Subcutaneous abdominal adipose tissue (tissue), 5 donors: ENCODE data around the gene RALGPS1.
A peak's percentile ranks its signal among the peaks of the same experiment; 100 is the strongest.

ENCODE experiments used
- H3K27ac ChIP-seq: one replicate; pipeline ENCODE4 v1.7.0; 2013; ENCODE audit warnings: low read depth, mild to moderate bottlenecking, inconsistent platforms, low read length, moderate library complexity
- H3K27me3 ChIP-seq, 5 donors: one replicate each; pipeline ENCODE4 v1.7.0; 2013; ENCODE audit warnings: low read length in 5 of 5, inconsistent platforms in 1 of 5; ENCODE audit not compliant: control insufficient read depth in 5 of 5, insufficient read depth in 4 of 5
- H3K36me3 ChIP-seq, 5 donors: one replicate each; pipeline ENCODE4 v1.7.0; 2013; ENCODE audit warnings: low read length in 5 of 5; ENCODE audit not compliant: control insufficient read depth in 5 of 5, insufficient read depth in 5 of 5
- H3K4me1 ChIP-seq, 5 donors: one replicate each; pipeline ENCODE4 v1.7.0; 2013; ENCODE audit warnings: low read length in 5 of 5, mild to moderate bottlenecking in 3 of 5, moderate library complexity in 1 of 5; ENCODE audit not compliant: control insufficient read depth in 5 of 5, insufficient read depth in 5 of 5
- H3K4me3 ChIP-seq, 5 donors: one replicate each; pipeline ENCODE4 v1.7.0; 2013; ENCODE audit warnings: low read length in 5 of 5, low read depth in 1 of 5
- H3K9ac ChIP-seq, 5 donors: one replicate each; pipeline ENCODE4 v1.7.0; 2013; ENCODE audit warnings: low read length in 5 of 5, mild to moderate bottlenecking in 4 of 5, moderate library complexity in 3 of 5
- H3K9me3 ChIP-seq, 5 donors: one replicate each; pipeline ENCODE4 v1.7.0; 2013; ENCODE audit warnings: low read length in 5 of 5; ENCODE audit not compliant: control insufficient read depth in 5 of 5
- donor health status: healthy.
- donor health status: healthy.
- donor health status: healthy.
- donor health status: healthy.
- donor health status: healthy.

The RALGPS1 gene

GRCh38 chr9:126902210-126902609, 12.4 kb upstream of the RALGPS1 start:
- no peak overlapping the region for H3K4me3 ChIP-seq
- no peak overlapping the region for H3K27ac ChIP-seq
- H3K9me3 ChIP-seq: peaks cover 0 to 6% (median 2%) of the 10 kb centered on the region in 5 donors
- no peaks in the 10 kb centered on the region for H3K36me3 ChIP-seq
- H3K27me3 ChIP-seq: peaks cover 0 to 4% (median 0%) of the 10 kb centered on the region in 5 donors
- H3K4me1 ChIP-seq: no peaks in the 10 kb centered on the region
- no peak overlapping the region for H3K9ac ChIP-seq

- H3K9ac ChIP-seq: no peak overlapping the region
- peaks cover 0 to 4% (median 0%) of the 10 kb centered on the region in 5 donors for H3K27me3 ChIP-seq
- no peaks in the 10 kb centered on the region for H3K36me3 ChIP-seq
- no peak overlapping the region for H3K27ac ChIP-seq
- peaks cover 0 to 6% (median 2%) of the 10 kb centered on the region in 5 donors for H3K9me3 ChIP-seq
- no peak overlapping the region for H3K4me3 ChIP-seq
- no peaks in the 10 kb centered on the region for H3K4me1 ChIP-seq
Measured at GRCh38 chr9:126904586-126904985, 10.0 kb upstream of the RALGPS1 start.

GRCh38 chr9:126906091-126906490, 8.5 kb upstream of the RALGPS1 start:
- Histone ChIP-seq H3K4me1 (no peaks in the 10 kb centered on the region), H3K36me3 (no peaks in the 10 kb centered on the region), H3K27me3 (peaks cover 0 to 4% (median 0%) of the 10 kb centered on the region in 5 donors), H3K9ac (no peak overlapping the region), H3K27ac (no peak overlapping the region), H3K9me3 (peaks cover 0 to 6% (median 2%) of the 10 kb centered on the region in 5 donors), H3K4me3 (no peak overlapping the region)

GRCh38 chr9:126907058-126907457, 7.5 kb upstream of the RALGPS1 start:
- Histone ChIP-seq H3K36me3 (no peaks in the 10 kb centered on the region), H3K27me3 (peaks cover 0 to 4% (median 0%) of the 10 kb centered on the region in 5 donors), H3K9me3 (no peaks in the 10 kb centered on the region), H3K4me1 (no peaks in the 10 kb centered on the region), H3K4me3 (no peak overlapping the region), H3K9ac (no peak overlapping the region), H3K27ac (no peak overlapping the region)

GRCh38 chr9:126915281-126915816, 767 bp downstream of the RALGPS1 start:
- no peak overlapping the region for H3K9ac ChIP-seq
- no peaks in the 10 kb centered on the region for H3K9me3 ChIP-seq
- no peaks in the 10 kb centered on the region for H3K36me3 ChIP-seq
- peak overlapping the region in 2 of 5 donors; percentile 38 to 54 for H3K4me3 ChIP-seq
- H3K27me3 ChIP-seq: no peaks in the 10 kb centered on the region
- no peak overlapping the region for H3K27ac ChIP-seq
- H3K4me1 ChIP-seq: peaks cover 0 to 15% (median 9%) of the 10 kb centered on the region in 5 donors

- Histone ChIP-seq H3K27me3 (no peaks in the 10 kb centered on the region), H3K27ac (no peak overlapping the region), H3K4me1 (peaks cover 0 to 15% (median 9%) of the 10 kb centered on the region in 5 donors), H3K36me3 (no peaks in the 10 kb centered on the region), H3K9me3 (no peaks in the 10 kb centered on the region), H3K9ac (no peak overlapping the region), H3K4me3 (peak overlapping the region in 1 of 5 donors; percentile 38)
Measured at GRCh38 chr9:126915846-126916543, 1.4 kb downstream of the RALGPS1 start.

- no peaks in the 10 kb centered on the region for H3K9me3 ChIP-seq
- H3K9ac ChIP-seq: no peak overlapping the region
- H3K36me3 ChIP-seq: no peaks in the 10 kb centered on the region
- H3K27me3 ChIP-seq: no peaks in the 10 kb centered on the region
- H3K4me3 ChIP-seq: no peak overlapping the region
- peaks cover 0 to 15% (median 9%) of the 10 kb centered on the region in 5 donors for H3K4me1 ChIP-seq
- no peak overlapping the region for H3K27ac ChIP-seq
Measured at GRCh38 chr9:126916909-126917308, 2.3 kb downstream of the RALGPS1 start.

GRCh38 chr9:126919193-126919592, 4.6 kb downstream of the RALGPS1 start:
- H3K9ac ChIP-seq: no peak overlapping the region
- H3K27ac ChIP-seq: peak overlapping the region; percentile 10

GRCh38 chr9:126925876-126926275, 11.3 kb downstream of the RALGPS1 start:
- Histone ChIP-seq H3K27ac (no peak overlapping the region), H3K9me3 (no peaks in the 10 kb centered on the region), H3K9ac (no peak overlapping the region), H3K4me1 (no peaks in the 10 kb centered on the region), H3K4me3 (no peak overlapping the region), H3K27me3 (no peaks in the 10 kb centered on the region), H3K36me3 (no peaks in the 10 kb centered on the region)

More at GRCh38 chr9:126919193-126919592, 4.6 kb downstream of the RALGPS1 start:
- Histone ChIP-seq H3K4me1 (peaks cover 0 to 12% (median 7%) of the 10 kb centered on the region in 5 donors), H3K9me3 (no peaks in the 10 kb centered on the region), H3K27me3 (no peaks in the 10 kb centered on the region), H3K36me3 (no peaks in the 10 kb centered on the region), H3K4me3 (no peak overlapping the region)

GRCh38 chr9:126926364-126926763, 11.8 kb downstream of the RALGPS1 start:
- Histone ChIP-seq H3K27me3 (no peaks in the 10 kb centered on the region), H3K27ac (no peak overlapping the region), H3K4me1 (no peaks in the 10 kb centered on the region), H3K4me3 (no peak overlapping the region), H3K9ac (no peak overlapping the region), H3K36me3 (no peaks in the 10 kb centered on the region), H3K9me3 (no peaks in the 10 kb centered on the region)
